ENCODE results near the gene CLASP1. TPM values are rescaled to one million over a fixed set of nuclear protein-coding genes. Genes with fewer than 3 reads are reported as not detected.

The CLASP1 gene
- total RNA-seq, 2 donors from 2014 or later: 87.0 to 88.3 TPM

DNA sequence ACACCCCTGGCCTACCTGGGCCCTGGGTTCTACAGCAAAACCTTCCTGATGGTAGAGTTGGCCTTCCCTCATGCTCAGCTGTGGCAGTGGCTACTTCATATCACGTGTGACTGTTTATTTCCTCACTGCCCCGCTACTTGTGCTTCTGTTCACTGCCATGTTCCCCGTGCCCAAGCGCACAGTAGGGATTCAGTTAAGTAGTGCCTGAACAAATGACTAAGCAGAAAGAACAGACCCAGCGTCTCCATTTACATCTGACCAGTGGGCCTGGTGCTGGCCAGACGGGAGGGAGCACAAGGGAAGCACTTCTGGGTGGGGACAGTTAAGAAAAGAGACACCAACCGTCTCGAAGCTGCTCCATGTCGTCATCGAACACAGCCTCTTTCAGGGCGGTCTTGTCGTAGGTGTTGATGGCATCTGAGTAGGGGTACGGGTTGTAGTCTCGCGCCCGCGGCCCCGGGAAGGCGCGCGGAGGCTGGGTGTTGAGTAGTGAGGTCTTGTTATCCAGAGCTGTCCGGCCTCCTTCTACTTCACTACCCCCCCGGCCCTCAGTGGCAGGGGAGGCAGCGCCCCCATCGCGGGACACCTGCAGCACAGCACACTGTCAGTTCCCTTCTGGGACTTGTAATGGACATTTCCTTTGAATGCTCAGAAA, 281.9 kb downstream of the CLASP1 start:
- H3K9ac ChIP-seq (ENCODE audit: extremely low read depth, low read length, poor library complexity, severe bottlenecking): no peak overlapping the region
- H3K27ac ChIP-seq (ENCODE audit: low read depth, low read length): no peak overlapping the region
- no peak overlapping the region for H3K4me3 ChIP-seq (ENCODE audit: low read length)
- no peaks in the 10 kb centered on the region for H3K9me3 ChIP-seq (ENCODE audit: control insufficient read depth, low read length)
- H3K27me3 Mint-ChIP-seq (ENCODE audit: insufficient read depth): no peaks in the 10 kb centered on the region
- DNase-seq: no peak
- no peaks in the 10 kb centered on the region for H3K9me3 Mint-ChIP-seq
- WGBS, 2 experiments (ENCODE audit: insufficient coverage in 1 of 2, insufficient read length in 1 of 2): 88 to 91% methylated on average over 6 to 25 of the region's 26 CpGs
- peaks cover 60% of the 10 kb centered on the region for H3K36me3 ChIP-seq (ENCODE audit: control insufficient read depth, insufficient read depth, low read length)
- H3K27me3 ChIP-seq (ENCODE audit: control insufficient read depth, insufficient read depth, low read length, poor library complexity, severe bottlenecking): no peaks in the 10 kb centered on the region
- H3K36me3 Mint-ChIP-seq (ENCODE audit: low read depth): peaks cover 64% of the 10 kb centered on the region
- no peaks in the 10 kb centered on the region for H3K4me1 ChIP-seq (ENCODE audit: control insufficient read depth, insufficient read depth, low read length)
- H3K4me3 Mint-ChIP-seq: no peak overlapping the region
- TF ChIP-seq, protein P1, sequence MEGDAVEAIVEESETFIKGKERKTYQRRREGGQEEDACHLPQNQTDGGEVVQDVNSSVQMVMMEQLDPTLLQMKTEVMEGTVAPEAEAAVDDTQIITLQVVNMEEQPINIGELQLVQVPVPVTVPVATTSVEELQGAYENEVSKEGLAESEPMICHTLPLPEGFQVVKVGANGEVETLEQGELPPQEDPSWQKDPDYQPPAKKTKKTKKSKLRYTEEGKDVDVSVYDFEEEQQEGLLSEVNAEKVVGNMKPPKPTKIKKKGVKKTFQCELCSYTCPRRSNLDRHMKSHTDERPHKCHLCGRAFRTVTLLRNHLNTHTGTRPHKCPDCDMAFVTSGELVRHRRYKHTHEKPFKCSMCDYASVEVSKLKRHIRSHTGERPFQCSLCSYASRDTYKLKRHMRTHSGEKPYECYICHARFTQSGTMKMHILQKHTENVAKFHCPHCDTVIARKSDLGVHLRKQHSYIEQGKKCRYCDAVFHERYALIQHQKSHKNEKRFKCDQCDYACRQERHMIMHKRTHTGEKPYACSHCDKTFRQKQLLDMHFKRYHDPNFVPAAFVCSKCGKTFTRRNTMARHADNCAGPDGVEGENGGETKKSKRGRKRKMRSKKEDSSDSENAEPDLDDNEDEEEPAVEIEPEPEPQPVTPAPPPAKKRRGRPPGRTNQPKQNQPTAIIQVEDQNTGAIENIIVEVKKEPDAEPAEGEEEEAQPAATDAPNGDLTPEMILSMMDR (conservative IDR thresholded peaks at IDR 0.05): no peak
- H3K4me1 Mint-ChIP-seq: peaks cover 2% of the 10 kb centered on the region
- no peak overlapping the region for H3K27ac Mint-ChIP-seq

DNA sequence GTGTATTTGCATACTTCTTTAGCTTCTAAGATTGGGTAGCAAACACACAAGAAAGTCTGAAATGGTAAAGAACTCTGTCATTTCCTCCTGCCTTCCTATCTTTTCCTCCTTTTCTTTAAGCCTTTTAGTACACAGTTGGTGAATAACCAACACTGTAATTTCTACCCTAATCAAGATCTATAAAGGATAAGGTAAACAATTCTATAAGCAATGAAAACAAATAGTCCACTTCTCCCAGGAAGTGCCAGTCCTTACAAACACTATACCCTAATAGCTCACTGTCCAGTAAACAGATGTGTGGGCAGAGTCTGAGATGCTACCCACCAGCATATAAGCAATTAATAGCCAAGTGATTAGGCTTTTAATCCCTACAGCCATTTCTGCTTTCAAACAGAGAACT, 283.2 kb downstream of the CLASP1 start:
- no peaks in the 10 kb centered on the region for H3K9me3 Mint-ChIP-seq
- TF ChIP-seq, protein P1 (conservative IDR thresholded peaks at IDR 0.05): no peak
- H3K27ac Mint-ChIP-seq: no peak overlapping the region
- peaks cover 64% of the 10 kb centered on the region for H3K36me3 Mint-ChIP-seq (ENCODE audit: low read depth)
- no peak overlapping the region for H3K4me3 ChIP-seq (ENCODE audit: low read length)
- no peak for DNase-seq
- no peaks in the 10 kb centered on the region for H3K27me3 ChIP-seq (ENCODE audit: control insufficient read depth, insufficient read depth, low read length, poor library complexity, severe bottlenecking)
- no peaks in the 10 kb centered on the region for H3K9me3 ChIP-seq (ENCODE audit: control insufficient read depth, low read length)
- H3K4me1 ChIP-seq (ENCODE audit: control insufficient read depth, insufficient read depth, low read length): no peaks in the 10 kb centered on the region
- no peaks in the 10 kb centered on the region for H3K27me3 Mint-ChIP-seq (ENCODE audit: insufficient read depth)
- no peak overlapping the region for H3K27ac ChIP-seq (ENCODE audit: low read depth, low read length)
- H3K36me3 ChIP-seq (ENCODE audit: control insufficient read depth, insufficient read depth, low read length): peaks cover 73% of the 10 kb centered on the region
- no peak overlapping the region for H3K9ac ChIP-seq (ENCODE audit: extremely low read depth, low read length, poor library complexity, severe bottlenecking)
- H3K4me3 Mint-ChIP-seq: no peak overlapping the region
- H3K4me1 Mint-ChIP-seq: peaks cover 2% of the 10 kb centered on the region

DNA sequence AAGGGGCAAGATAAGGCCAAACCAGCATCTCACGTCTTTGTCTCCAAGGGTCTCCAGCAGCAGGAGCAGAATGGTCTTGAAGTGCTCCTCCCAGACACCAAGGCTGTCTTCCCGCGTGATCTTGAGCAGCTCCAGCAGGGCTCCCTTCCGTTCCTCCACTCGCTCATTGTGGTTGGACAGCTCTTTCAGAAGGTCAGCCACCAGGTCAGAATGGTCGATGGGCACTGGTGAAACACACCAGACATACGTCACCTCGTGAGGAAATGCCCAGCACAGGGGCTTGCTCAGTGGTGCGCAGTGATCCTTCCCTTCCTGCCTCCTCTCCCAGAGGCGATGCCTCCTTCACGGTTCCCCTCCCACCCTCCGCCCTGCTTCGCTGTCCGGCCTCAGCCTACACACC, 284.2 kb downstream of the CLASP1 start:
- DNase-seq: no peak
- Mint-ChIP-seq H3K9me3 (no peaks in the 10 kb centered on the region), H3K4me1 (peaks cover 2% of the 10 kb centered on the region), H3K27me3 (ENCODE audit: insufficient read depth) (no peaks in the 10 kb centered on the region), H3K27ac (peak overlapping the region; percentile 36), H3K4me3 (no peak overlapping the region), H3K36me3 (ENCODE audit: low read depth) (peaks cover 60% of the 10 kb centered on the region)
- TF ChIP-seq, protein P1 (conservative IDR thresholded peaks at IDR 0.05): no peak
- Histone ChIP-seq H3K27ac (ENCODE audit: low read depth, low read length) (no peak overlapping the region), H3K4me3 (ENCODE audit: low read length) (no peak overlapping the region), H3K36me3 (ENCODE audit: control insufficient read depth, insufficient read depth, low read length) (peaks cover 75% of the 10 kb centered on the region), H3K27me3 (ENCODE audit: control insufficient read depth, insufficient read depth, low read length, poor library complexity, severe bottlenecking) (no peaks in the 10 kb centered on the region), H3K9ac (ENCODE audit: extremely low read depth, low read length, poor library complexity, severe bottlenecking) (no peak overlapping the region), H3K4me1 (ENCODE audit: control insufficient read depth, insufficient read depth, low read length) (no peaks in the 10 kb centered on the region), H3K9me3 (ENCODE audit: control insufficient read depth, low read length) (no peaks in the 10 kb centered on the region)
- 90 to 91% methylated on average over 8 to 14 of the region's 14 CpGs for WGBS, 2 experiments (ENCODE audit: insufficient coverage in 1 of 2, insufficient read length in 1 of 2)
